GM18517 (cell line): ENCODE data around the gene TJP3.
"Not testable (repeated sequence)": the region's sequence is repeated elsewhere in the genome, so short reads cannot be mapped to it uniquely, and the experiment has no call there.

Source experiments
- ATAC-seq: cut with Tn5 transposase; IDR thresholded peaks from one replicate; pipeline ENCODE4 v1.9.1; 2021; ENCODE audit warnings: mild to moderate bottlenecking, moderate library complexity; ENCODE audit not compliant: unreplicated experiment

TJP3 gene

DNA sequence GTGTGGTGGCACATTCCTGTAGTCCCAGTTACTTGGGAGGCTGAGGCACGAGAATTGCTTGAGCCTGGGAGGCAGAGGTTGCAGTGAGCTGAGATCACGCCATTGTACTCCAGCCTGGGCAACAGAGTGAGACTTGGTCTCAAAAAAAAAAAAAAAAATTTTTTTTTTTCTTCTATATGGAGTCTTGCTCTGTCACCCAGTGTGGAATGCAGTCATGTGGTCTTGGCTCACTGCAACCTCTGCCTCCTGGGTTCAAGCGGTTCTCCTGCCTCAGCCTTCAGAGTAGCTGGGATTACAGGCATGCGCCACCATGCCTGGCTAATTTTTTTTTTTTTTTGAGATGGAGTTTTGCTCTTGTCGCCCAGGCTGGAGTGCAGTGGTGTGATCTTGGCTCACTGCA is 57.6 kb downstream of the TJP3 start:
- ATAC-seq = not testable (repeated sequence)

DNA sequence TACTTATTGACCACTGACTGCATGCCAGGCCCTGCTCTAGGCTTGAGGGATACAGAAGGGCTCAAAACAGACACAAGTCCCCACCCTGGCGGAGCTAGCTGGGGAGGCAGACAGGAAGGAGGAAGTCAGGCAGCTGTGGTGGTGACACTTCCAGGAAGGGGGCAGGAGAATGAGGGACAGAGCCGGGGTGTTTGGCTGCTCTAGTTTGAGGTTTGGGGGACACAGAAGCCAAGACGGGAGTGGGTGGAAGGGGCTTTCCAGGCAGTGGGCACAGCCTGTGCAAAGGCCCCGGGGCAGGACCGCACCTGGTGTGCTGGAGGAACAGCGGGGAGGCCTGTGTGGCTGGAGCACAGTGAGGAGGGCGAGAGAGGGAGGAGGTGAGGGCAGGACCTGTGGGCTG is 58.3 kb downstream of the TJP3 start:
- ATAC-seq = no peak

DNA sequence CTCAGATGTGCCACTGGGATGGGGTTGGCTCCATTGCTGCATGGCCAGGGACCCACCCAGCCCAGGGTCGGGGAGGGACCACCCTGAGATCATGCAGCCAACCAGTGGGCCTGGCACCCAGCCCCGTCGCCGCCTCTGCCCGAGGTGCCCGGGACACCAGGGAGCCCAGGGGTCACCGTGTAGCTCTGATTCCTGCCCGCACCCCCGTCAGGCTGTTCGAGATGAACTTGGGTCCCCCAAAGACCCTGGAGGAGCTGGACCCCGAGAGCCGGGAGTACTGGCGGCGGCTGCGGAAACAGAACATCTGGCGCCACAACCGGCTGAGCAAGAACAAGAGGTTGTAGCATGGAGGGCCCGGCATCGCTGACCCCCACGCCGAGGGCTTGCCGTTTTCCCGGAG is 58.9 kb downstream of the TJP3 start:
- ATAC-seq = no peak

DNA sequence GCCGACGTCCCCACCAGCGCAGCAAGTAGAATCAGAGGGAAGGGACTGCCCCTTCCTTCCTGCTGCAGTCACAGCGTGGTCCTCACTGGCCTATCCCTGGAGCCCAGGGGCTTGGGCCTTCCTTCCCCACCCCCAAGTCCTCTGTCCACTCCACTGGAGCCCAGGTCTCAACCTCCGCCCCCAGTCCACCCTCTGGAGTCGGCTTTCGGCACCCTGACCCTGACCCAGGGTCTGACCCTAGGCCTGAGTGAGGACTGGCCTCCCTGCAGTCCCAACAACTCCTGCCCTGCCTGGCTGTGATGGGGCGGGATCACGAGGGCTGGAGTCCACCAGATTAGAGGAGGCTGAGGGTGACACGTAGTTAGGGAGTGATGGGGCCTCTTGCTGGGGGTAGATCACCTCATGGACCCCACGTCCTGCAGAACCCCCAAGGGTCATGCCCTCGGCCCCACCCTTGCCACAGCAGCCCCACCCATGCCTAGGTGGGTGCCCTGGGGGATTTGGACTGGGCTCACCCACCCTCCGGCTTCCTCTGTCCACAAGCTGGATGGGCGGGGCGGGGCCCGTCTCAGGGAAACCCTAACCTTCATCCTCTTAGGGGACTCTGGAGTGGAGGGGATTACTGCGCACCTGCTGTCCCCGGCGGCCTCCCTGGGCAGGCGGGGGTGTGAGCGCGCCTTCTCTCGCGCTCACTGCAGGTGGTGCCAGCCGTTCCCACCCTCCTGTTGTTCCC is 60.0 kb downstream of the TJP3 start:
- ATAC-seq = no peak

DNA sequence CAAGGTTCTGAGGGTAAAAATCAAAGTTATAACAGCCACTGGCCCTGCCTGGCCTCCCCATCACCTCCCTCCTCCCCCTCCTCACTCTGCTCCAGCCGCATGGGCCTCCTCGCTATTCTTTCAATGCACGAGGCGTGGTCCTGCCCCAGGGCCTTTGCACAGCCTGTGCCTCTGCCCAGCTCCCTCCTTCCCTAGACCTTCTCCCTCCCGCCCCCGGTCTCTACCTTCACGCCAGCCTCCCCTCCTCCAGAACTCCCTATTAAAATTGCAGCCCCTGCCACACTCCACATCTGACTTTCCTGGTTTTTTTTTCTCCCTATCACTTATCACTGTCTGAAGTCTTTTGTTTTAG is 60.5 kb downstream of the TJP3 start:
- no peak for ATAC-seq

DNA sequence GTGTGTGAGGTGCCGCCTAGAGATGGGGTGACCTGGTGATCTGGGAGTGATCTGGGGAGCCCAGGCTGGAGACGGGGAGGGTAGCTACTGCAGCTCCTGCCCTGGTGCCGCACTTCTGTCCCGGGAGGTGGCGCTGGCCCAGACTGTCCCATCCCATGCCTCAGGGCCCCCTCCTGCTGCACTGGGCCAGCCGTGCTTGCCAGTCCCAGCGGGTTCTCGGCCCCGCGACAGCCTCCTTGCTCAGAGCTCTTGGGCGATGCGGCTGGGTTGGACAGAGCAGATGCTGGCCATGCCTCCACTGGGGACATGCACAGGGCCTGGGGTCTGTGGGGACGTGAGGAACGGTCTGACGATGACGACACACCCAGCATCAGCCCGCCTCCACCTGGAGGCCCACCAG is 61.3 kb downstream of the TJP3 start:
- ATAC-seq = no peak

DNA sequence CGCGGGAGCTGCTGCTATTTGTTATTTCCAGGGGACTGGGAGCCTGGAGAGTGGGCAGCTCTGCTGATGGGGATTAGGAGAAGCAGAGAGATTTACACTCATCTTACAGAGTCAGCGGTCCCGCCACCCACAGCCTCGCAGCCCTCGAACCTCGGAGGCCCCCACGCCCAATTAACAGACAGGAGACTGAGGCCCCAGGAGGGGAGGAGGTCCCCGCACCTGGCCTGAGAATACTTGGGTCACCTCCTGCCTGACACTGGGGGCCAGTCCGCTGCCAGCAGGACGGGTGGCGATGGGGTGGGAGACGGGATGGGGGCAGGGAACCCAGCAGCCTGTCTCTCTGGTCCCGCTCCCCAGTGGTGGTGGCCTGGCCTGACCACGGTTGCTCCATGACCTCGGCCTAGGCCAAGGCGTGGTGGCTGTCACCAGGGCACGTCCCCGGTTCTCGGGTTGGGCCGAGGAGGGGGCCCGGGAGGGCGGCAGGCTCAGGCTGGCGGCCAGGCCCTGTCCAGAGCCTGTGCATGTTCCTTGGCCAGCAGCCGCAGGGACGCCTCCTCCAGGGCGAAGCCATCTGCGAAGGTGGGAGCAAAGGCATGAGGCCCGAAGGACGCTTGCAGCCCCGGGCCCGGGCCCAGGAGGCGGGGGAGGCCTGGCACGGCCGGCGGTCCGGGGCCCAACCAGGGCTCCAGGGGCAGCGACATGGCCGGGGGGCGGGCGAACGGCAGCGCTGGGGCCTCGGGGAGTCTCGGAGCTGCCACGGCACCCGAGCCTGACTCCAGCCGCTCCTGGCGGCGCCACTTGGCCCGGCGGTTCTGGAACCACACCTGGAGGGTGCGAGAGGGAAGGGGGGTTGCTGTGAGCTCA is 62.2 kb downstream of the TJP3 start:
- ATAC-seq = no peak

DNA sequence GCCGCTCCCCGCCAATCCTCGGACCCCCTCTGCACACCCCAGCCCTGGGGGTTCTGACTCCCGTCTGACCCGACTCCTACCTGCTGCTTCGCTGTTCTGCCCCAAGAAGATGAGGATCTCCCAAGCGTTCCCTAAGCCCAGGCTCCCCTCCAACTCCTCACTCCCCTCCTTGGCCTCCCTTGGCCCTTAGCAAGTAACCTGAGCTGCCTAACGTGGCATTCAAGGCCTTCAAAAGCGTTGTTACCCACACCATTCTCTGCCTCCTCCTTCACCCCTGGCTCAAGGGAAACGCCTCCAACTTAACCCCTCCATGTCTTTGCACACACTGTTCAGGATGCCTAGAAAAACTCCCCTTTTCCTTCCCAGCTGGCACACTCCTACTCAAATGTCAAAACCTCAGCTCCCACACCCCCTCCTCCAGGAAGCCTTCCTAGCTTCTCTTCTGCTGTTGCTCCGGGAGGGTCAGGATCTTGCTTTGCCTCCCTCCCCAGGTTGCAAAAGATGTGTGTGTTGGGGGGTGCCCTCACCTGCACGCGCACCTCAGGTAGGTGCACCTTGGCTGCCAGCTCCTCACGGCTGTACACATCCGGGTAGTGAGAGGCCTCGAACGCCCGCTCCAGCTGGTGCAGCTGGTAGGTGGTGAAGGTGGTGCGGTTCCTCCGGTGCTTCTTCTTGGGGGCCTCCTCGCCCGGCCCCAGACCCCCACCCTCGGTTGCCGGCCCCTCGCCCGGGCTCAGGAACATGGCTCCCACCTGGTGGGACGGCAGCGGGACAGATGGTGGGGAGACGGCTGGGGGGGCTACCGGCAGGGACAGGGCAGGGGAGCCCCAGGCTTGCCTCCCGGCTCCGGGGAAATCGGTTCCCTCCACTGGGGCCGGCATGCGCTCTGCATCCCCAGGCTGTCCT is 63.1 kb downstream of the TJP3 start:
- no peak for ATAC-seq

DNA sequence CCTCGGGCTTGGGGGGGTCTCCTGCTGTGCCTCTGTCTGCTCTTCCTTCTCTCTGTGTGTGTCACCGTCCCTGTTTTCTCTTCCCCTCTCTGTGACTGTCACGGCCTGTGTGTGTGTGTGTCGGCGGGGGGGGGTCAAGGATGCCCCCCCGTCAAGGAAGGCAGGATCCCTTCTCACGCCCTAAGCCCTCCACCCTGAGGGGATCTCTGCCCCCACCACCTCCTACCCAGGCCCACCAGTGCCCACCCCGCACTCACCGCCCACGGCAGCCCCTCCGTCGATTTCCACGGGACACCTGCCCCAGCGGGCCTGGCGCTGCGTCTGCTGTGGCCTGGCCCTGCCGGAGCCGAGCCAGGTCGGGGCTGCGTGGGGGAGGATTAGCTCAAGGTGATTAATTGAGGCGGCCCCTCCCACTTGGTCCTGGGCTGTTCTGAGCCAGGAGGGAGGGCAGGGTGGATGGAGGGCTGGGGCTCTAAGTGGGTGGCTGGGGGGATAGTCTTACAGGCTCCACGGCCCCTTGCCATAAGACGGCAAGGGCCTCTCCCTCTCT is 63.8 kb downstream of the TJP3 start, which contains the start of gene RAX2:
Gene RAX2, minus strand, starts transcription at position 323 of the 550 bp plus-strand sequence. CDS start 486 bp downstream, outside the sequence.
- ATAC-seq = no peak

DNA sequence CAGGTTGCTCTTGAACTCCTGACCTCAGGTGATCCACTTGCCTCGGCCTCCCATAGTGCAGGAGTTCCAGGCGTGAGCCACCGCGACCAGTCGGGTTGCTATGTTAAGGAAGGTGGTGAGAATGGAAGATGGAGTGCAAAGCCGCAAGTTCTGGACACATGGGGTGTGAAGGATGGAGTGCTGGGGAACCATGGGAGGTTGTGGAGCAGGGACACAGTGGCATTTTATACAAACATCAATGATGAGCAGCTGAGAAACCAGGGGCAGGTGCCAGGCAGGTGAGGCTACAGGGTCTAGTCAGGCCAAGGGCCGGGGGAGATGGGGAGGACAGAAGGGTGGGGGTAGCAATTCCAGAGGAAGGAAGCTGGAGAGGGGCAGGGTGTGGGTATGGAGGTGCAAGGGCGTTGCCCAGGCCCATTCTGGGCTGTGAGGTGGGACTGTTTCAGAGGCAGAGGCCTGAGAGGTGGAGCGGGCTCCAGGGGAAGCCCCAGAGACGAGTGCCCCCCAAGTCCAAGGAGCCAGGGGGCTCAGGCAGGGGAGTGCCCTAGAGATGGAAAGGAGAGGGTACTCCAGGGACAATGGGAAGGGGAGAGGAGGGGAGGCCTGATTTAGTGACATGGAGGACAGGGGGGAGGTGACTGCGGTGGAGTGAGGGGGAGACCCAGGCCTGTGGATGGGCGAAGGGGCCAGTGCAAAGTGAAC is 65.8 kb downstream of the TJP3 start:
- ATAC-seq = no peak

DNA sequence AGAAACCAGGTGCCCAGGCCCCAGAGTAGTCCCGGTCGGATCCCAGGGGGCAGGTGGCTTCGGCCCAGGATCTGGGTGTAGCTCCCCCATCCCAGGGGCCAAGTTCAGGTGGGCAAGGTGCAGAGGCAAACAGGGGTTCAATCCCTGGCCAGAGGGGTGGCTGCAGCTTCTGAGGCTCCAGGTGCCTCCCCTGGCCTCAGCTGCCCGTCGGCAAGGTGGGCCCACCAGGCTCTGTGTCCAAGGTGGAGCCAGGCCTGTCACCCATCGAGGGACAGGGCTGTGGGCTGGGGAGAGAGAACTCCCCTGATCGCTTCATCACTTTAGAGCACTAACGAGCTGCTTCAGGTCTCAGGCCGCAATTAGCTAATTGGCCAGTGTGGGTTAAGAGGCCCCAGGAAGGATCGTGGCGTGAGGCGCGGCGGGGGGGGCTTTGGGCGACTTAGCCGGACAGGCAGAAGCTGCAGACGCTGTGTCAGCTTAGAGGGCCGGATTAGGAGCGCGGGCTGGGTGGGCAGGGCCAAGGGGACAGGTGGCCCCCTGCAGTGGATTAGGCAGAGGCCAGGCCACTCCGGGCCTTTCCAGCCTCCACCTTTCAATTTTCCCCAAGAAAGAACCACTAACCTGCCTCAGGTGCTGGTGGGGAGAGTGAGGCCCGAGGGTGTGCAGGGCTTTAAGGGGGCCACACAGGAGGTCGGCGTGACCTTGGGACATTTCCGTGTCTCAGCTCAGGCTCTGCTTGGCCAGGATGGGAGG is 66.6 kb downstream of the TJP3 start:
- ATAC-seq = no peak

DNA sequence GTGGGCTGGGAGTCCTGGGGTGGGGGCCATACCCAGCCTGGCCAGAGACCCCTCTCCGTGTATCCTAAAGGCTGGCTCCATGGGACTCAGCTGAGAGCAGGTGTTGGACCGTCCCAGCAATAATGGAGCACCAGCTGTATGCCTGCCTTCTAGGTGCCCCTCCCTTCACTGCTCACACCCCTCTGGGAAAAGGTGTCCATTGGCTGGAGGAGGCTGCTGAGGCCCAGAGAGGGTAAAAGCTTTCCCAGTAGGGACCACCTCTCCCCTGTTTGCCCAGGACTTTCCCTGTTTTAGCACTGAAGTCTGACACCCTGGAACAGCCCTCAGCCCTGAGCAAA is 67.2 kb downstream of the TJP3 start:
- no peak for ATAC-seq

DNA sequence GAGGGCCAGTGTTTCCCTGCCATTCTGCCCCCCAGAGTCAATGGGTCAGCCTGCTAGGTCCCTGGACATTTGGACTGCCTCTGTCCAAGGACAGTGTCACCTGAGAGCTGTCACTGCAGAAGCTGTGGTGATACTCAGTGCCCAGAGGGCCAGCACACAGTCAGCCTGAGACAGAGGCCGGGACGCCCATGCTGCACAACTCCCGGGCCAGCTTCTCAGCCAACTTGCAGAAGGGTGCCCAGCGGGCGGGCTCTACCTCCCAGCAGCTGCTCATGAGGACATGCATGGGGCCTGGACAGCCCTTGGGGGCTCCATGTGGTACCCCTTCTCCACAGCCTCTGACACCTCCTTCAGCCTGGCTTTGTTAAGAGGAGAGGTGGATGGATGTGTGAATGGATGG is 67.6 kb downstream of the TJP3 start:
- no peak for ATAC-seq

DNA sequence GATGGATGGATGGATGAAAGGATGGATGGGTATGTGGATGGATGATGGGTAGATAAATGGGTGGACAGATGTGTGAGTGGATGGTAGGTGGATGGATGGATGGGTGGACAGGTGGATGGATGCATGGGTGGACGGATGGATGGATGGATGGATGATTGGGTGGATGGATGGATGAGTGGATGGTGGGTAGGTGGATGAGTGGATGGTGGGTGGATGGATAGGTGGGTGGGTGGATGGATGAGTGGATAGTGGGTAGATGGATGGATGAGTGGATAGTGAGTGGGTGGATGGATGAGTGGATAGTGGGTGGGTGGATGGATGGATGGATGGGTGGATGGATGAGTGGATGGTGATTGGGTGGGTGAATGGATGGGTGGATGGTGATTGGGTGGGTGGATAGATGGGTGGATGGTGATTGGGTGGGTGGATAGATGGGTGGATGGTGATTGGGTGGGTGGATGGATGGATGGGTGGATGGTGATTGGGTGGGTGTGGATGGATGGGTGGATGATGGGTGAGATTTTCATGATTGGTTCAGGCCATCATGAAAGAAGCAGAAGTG is 68.4 kb downstream of the TJP3 start:
- ATAC-seq = no peak

DNA sequence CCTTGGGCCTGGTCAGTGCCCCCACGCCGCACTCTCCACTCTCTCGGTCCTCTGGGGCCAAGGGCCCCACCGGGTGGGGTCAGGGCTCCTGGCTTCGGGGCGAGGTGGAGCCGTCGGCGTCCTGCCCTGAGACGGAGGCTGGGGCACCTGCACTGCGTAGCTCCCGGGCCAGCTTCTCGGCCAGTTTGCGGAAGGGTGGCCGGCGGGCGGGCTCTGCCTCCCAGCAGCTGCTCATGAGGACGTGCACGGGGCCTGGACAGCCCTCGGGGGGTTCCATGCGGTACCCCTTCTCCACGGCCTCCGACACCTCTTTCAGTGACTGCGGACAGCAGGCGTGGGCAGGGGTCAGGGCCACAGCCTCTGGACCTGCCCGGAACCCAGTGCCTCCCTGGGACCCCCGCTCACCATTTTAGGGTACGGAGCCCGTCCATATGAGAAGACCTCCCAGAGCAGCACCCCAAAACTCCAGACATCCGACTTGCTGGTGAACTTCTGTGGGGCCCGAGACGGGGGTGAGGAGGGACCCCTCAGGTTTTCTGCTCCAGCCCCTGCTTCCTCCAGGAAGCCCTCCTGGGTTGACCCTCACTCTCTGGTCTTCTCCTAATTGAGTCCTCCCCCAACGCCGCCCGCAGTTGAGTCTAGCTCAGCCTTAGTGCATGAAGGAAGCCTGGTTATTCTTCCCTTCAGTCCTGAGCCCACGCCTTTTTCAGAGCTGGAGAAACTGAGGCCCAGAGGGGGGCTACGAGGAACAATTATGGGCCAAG is 70.1 kb downstream of the TJP3 start:
- no peak for ATAC-seq

DNA sequence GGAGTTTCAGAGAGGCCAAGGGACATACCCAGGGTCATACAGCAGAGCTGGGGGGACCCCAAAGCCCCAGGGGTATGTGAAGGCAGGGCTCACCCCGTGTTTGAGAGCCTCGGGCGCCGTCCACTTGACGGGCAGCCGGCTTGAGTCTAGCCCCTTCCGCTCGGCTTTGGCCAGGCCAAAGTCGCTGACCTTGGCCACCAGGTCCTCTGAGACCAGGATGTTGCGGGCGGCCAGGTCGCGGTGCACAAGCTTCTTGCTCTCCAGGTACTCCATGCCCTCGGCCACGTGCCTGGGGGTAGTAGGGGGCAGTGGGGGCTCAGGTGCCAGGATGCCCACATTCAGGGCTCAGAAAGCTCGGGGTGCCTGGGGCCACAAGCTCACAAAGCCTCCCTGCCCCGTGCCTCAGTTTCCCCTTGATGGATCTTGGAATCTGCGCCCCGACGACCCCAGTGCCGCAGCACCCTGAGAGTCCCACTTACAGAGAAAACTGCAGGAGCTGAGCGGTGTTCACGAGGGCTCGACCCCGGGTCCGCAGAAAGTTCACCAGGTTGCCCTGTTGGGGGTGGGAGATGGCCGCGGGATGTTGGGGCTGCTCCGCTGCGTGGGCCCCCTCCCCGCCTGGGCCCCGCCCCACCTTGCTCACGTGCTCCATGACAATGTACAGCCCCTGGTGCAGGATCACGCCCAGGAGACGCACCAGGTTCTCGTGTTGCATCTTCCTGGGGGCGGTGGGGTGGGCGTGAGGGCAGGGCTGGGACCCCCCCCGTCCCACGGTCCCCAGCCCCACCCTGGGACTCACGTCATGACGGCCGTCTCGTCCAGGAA is 70.9 kb downstream of the TJP3 start:
- ATAC-seq = no peak

DNA sequence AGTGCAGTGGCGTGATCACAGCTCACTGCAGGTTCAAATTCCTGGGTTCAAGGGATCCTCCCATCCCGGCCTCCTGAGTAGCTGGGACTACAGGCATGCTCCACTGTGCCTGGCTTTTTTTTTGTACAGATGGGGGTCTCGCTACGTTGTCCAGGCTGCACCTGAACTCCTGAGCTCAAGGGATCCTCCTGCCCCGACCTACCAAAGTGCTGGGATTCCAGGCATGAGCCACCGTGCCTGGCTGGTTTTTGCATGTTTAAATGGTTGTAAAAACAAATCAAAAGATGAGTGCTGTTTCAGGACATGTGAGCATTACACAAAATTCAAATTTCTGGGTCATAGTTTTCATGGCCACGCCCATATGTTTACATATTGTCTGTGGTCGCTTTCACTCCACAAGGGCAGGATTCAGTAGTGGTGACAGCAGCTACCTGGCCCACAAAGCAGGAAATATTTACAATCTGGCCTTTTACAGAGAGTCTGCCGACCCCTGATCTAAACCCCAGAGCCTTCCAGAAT is 72.7 kb downstream of the TJP3 start:
- ATAC-seq = no peak

DNA sequence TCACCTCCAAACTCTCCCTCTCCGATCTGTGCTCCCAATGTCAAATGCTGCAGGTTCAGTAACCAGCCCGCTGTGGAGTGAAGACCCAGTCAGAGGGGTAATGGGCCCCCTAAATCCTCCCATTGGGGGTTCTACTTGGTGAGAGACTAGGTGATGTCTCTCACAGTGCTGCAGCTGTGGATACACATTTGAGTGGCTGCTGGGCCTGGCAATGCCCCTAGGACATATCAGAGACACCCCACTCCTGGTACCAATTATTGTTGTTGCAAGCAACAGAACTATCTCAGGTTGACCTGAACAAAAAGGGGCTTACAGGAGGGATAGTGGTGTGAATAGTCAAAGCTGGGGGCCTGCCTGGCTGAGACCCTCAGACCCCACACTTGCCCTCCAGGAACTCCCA is 73.4 kb downstream of the TJP3 start:
- no peak for ATAC-seq
